Measurements from ENCODE around the gene SLC35E3.
"Not testable (repeated sequence)": the region's sequence is repeated elsewhere in the genome, so short reads cannot be mapped to it uniquely, and the experiment has no call there.

SLC35E3 gene

GRCh38 chr12:68814490-68815231 lies 68.7 kb downstream of the SLC35E3 start:
- DNase-seq: no peak

- DNase-seq: no peak
These were observed 69.4 kb downstream of the SLC35E3 start for GRCh38 chr12:68815232-68815927.

- DNase-seq: no peak
These were observed 70.2 kb downstream of the SLC35E3 start for GRCh38 chr12:68815928-68816800.

GRCh38 chr12:68819481-68819880 lies 73.5 kb downstream of the SLC35E3 start:
- DNase-seq: not testable (repeated sequence)

- no peak for DNase-seq
These were observed 75.6 kb downstream of the SLC35E3 start for GRCh38 chr12:68821357-68822188.

- DNase-seq: no peak
These were observed 77.7 kb downstream of the SLC35E3 start for GRCh38 chr12:68823696-68824095.

GRCh38 chr12:68824131-68824530 lies 78.2 kb downstream of the SLC35E3 start:
- no peak for DNase-seq

GRCh38 chr12:68824597-68825250 lies 78.7 kb downstream of the SLC35E3 start:
- no peak for DNase-seq

- DNase-seq: no peak
These were observed 79.7 kb downstream of the SLC35E3 start for GRCh38 chr12:68825569-68826217.

- no peak for DNase-seq
These were observed 82.1 kb downstream of the SLC35E3 start for GRCh38 chr12:68827895-68828671.

- DNase-seq: no peak
These were observed 82.7 kb downstream of the SLC35E3 start for GRCh38 chr12:68828672-68829068.

Measured in hippocampal formation (tissue), 2 donors.